NK-92 (cell line): ENCODE results near the gene KANSL3.
"Not testable (repeated sequence)": the region's sequence is repeated elsewhere in the genome, so short reads cannot be mapped to it uniquely, and the experiment has no call there.

ENCODE experiments used
- DNase-seq: peaks from one replicate; lab custom pipeline; 2025; ENCODE audit not compliant: unreplicated experiment; lab: John Stamatoyannopoulos, UW

The KANSL3 gene

GRCh38 chr2:96564026-96564425 lies 74.1 kb downstream of the KANSL3 start:
- no peak for DNase-seq

- DNase-seq, result no peak
These were observed 79.6 kb downstream of the KANSL3 start for GRCh38 chr2:96558485-96558884.

GRCh38 chr2:96558061-96558460 lies 80.1 kb downstream of the KANSL3 start:
- no peak for DNase-seq

- DNase-seq, result not testable (repeated sequence)
These were observed 80.7 kb downstream of the KANSL3 start for GRCh38 chr2:96557421-96557820.

- DNase-seq, result no peak
These were observed 81.4 kb downstream of the KANSL3 start for GRCh38 chr2:96556441-96557330.

DNA sequence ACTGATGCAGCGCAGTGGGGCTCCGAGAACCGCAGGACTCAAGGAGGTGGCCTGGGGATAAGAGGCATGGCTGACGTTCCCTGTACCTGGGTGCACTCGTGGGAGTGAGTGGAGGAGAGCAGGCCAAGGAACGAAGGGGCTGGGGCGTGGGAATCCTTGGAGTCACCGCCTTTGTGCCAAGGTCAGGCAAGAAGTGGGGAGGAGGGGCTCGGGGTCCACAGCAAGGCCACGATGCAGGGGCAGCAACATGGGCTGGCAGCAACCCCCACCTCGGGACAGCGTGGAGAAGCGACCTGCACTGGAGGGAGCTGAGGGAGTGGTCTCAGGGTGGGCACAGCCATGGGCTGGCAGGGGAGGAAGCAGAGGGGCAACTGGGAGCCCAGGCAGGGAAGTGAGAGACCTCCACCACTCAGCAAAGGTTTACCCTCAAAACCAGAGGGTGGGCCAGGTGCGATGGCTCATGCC lies 82.9 kb downstream of the KANSL3 start:
- DNase-seq, result no peak

DNA sequence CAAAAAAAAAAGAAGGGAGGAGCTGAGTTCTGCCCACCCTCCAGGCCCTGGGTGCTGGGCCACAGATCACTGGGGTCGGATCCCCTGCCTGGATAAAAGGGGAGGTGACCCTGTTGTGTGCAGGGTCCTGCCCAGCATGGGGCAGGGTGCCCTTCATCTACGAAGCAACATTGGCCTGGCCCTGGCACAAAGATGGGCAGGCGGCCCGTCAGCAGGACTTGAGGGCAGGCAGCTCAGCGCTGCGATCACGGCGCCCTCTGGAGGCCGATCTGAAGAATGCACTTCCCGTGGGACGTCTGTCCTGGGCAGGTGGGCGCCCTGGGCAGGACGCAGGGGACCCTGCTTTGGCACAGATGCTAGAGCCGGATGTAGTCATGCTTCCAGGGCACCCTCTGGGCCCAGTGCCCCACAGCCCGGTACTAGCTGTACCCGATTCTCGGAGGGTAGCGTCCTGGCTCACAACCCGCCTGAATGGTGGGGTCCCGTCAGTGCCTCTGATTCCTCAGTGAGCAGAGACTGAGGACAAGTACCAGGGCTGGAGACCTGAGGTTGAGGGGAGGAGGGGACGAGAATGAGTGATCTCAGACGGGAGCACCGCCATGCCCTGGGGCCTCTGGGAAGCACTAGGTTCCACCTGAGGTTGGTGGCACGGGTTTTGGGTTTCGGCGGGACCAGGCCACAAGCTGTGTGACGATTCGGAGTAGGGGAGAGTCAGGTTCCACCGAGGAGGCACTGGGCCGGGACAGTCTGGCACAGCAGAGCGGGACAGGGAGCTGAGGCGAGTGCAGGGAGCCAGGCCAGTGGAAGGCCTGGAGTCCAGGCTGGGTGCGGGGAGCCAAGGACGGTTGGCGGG lies 83.6 kb downstream of the KANSL3 start:
- DNase-seq, result no peak

- not testable (repeated sequence) for DNase-seq
These were observed 84.2 kb downstream of the KANSL3 start for GRCh38 chr2:96553957-96554292.

DNA sequence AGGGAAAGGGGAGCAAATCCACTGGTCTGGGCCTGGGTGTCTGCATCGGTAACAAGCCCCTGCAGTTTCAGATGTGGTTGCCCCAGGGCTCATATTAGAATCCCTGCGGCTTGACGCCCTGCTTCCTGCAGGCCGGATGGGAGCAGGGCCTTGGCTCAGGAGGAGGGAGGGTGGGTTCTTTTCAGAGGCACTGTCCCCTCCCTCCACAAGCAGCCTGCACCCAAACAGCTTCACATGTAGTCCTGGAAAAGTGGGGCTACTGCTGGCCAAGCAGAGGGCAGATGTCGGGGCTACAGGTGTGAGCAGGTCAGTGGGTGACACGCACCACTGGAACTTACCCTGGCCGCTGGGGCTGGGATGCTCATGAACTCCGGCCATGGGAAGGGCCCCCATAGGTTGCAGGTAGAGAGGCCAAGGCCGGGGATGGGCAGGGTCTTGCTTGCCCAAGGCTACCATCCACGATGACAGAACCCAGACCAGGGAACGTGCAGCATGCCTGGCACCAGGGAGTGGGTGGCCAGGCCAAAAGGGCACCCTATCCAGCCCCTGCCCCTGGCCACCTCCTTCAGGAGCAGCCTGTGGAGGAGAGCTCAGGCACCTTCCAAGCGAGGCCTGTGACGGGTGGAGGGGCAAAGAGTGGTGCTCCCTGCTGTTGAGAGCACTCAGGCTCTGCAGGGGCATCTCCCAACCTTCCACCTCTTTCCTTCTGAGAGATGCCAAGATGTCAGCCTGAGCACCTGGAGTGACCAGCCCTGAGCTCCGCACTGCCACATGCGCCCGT lies 84.7 kb downstream of the KANSL3 start:
- DNase-seq, result no peak

- no peak for DNase-seq
These were observed 85.6 kb downstream of the KANSL3 start for GRCh38 chr2:96552315-96553175.

- no peak for DNase-seq
These were observed 86.4 kb downstream of the KANSL3 start for GRCh38 chr2:96551605-96552314.

DNA sequence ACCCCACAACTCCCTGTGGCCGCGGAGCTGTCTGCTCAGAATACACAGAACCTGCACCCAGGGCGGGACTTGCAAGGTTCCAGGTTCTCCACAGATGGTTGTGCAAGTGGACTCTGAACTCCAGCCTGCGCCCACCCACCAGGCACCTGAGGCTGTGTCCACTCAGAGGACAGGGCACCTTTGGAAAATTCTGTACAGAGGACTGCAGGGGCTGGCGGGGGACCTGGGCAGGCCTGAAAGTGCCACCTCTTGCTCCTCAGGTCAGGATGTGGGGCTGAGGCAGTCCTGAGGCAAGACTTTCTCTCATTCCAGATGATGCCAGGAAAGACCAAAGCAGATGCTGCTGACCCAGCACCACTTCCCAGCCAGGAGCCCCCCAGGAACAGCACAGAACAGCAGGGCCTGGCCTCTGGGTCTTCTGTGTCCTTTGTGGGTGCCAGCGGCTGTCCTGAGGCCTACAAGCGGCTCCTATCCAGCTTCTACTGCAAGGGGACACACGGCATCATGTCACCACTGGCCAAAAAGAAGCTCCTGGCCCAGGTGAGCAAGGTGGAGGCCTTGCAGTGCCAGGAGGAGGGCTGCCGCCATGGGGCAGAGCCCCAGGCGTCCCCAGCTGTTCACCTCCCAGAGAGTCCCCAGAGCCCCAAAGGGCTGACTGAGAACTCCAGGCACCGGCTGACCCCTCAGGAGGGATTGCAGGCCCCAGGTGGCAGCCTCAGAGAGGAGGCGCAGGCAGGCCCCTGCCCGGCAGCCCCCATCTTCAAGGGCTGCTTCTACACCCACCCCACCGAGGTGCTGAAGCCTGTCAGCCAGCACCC lies 87.1 kb downstream of the KANSL3 start:
- no peak for DNase-seq

DNA sequence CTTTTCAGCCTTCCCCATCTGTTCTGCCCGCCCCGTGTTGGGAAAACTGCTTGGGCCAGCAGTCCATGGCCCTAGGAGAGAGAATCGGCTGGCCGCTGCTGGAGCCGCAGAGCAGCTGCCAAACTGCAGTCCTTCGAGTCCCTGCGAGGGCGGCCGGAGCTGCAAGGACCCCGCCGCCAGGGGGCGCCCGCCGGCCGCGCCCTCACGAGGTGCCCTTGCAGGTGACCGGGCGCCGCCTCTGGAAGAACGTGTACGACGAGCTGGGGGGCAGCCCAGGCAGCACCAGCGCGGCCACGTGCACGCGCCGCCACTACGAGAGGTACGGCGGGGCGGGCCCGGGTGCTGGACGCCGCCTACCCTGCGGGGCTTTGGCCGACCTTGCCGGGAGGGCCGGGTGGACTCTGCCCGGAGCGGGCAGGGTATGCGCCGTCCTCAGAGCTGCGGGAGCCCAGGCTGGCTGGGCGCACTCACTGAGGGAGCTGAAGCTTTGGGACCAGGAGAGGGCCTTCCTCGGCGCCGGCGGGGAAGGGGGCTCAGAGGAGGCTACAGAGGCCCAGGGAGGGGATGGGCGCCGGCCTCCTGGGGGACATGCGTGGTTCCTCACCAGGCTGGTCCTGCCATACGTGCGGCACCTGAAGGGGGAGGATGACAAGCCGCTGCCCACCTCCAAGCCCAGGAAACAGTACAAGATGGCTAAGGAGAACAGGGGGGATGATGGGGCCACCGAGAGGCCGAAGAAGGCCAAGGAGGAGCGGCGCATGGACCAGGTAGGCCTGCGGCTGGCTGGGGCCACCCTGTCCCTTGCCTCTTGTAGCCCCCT lies 87.9 kb downstream of the KANSL3 start:
- no peak for DNase-seq

DNA sequence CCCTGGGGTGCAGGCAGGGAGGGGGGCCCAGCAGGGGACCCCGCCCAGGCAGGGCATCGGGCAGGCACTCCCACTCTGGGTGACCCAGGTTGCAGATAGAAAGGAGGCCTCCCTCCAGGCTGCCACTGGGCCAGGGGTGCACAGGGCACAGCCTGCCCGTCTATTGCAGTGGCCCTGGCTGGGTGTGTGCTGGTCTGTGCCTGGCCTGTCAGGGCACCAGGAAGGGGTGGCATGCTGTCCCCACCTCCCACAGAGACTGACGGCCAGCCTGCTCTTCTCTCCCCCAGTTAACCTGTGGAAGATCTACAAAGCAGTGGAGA lies 88.7 kb downstream of the KANSL3 start:
- no peak for DNase-seq

GRCh38 chr2:96548558-96549465 lies 89.3 kb downstream of the KANSL3 start:
- DNase-seq, result no peak

DNA sequence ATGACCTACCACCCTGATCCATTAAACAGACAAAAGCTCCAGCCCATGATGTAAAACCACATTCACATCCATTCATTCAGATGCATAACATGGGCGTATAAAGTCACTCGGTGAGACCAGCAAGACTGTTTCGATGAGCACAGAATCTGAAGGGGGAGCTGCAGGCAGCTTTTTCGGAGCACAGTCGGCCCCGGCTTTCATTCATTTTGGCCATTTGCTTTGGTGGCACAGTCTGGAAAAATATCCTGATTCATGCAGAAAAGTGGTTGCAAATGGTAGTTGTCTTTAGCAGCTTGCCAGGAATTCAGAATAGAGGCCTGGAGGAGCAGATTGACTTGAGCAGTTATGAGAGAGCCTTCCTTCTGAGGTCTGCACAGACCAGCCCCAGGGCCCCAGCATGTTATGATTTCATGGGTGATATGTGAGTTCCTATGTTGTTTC lies 90.4 kb downstream of the KANSL3 start:
- DNase-seq, result no peak

- no peak for DNase-seq
These were observed 90.9 kb downstream of the KANSL3 start for GRCh38 chr2:96547203-96547641.
